HCT116 (cell line): ENCODE measurements around the gene PPP1R37. TPM values are rescaled to one million over a fixed set of nuclear protein-coding genes. Genes with fewer than 3 reads are reported as not detected.

Source experiments
- ATAC-seq: fragments of 200-7000 bp; cut with Tn5 transposase; 2 replicates; pipeline ENCODE4 v1.9.1; 2020; ENCODE audit warnings: mild to moderate bottlenecking, moderate library complexity
- BruUV-seq: library from RNA; stranded (reverse); fragments of 400-500 nt; replicated peaks from 2 replicates; lab custom pipeline; 2021; lab: Mats Ljungman, UMichigan
- CTCF ChIA-PET: fragments of 300-600 bp; sonication (Branson Sonifier 250); formaldehyde crosslinking; loops from one replicate; lab custom pipeline; 2021; ENCODE audit warnings: antibody characterized with exemption; lab: Charles Lee
- POLR2A ChIA-PET: fragments of 300-600, 350-600 bp; sonication (Branson Sonifier 250); formaldehyde crosslinking; loops from one replicate; lab custom pipeline; 2021; ENCODE audit warnings: antibody characterized with exemption; lab: Charles Lee
- RAD21 ChIA-PET, 2 experiments: fragments of 300-600 bp; sonication (Branson Sonifier 250); formaldehyde crosslinking; loops; one replicate each; lab custom pipeline; 2023; ENCODE audit warnings: low total read pairs in 2 of 2; ENCODE audit not compliant: uncharacterized antibody in 2 of 2, unreplicated experiment in 2 of 2, low non-redundant PET in 1 of 2; lab: Charles Lee
- DNase-seq: peaks from one replicate; pipeline ENCODE4 v3.0.0-alpha.2; 2010; ENCODE audit warnings: low read depth, low spot score
- H2AFZ ChIP-seq: fragments of 200-600 bp; shearing (Covaris generic), sonication (generic); 2 replicates; pipeline ENCODE4 v1.6.1; 2017; ENCODE audit warnings: low read depth, mixed run types, mixed read lengths, antibody characterized with exemption, low read length; ENCODE audit not compliant: poor library complexity, severe bottlenecking
- H3K27ac ChIP-seq: 2 replicates; pipeline ENCODE4 v1.5.1; 2012; ENCODE audit warnings: low read depth, low read length
- H3K27me3 ChIP-seq: fragments of 200-600 bp; sonication (generic); 2 replicates; pipeline ENCODE4 v1.6.1; 2016; ENCODE audit warnings: mixed run types, low read length, mixed read lengths; ENCODE audit not compliant: insufficient read depth
- H3K36me3 ChIP-seq, 2 experiments: fragments of 200-500 bp in 1 of 2; fragments of 200-600 bp in 1 of 2; sonication (Bioruptor generic) in 1 of 2; sonication (generic) in 1 of 2; 2 replicates each; pipeline versions ENCODE4 v1.5.1 to v1.6.1; 2014 to 2016; ENCODE audit warnings: low read length in 2 of 2, inconsistent platforms in 1 of 2, mixed read lengths in 1 of 2, mixed run types in 1 of 2; ENCODE audit not compliant: insufficient read depth in 2 of 2, control insufficient read depth in 1 of 2
- H3K4me1 ChIP-seq, 2 experiments: fragments of 200-600 bp in 1 of 2; sonication (generic) in 1 of 2; 2 replicates each; pipeline versions ENCODE4 v1.5.1 to v1.6.1; 2012 to 2017; ENCODE audit warnings: low read length in 2 of 2, inconsistent platforms in 1 of 2, mild to moderate bottlenecking in 1 of 2, mixed read lengths in 1 of 2, mixed run types in 1 of 2, moderate library complexity in 1 of 2; ENCODE audit not compliant: insufficient read depth in 2 of 2, control insufficient read depth in 1 of 2
- H3K4me2 ChIP-seq: fragments of 200-600 bp; sonication (generic); 2 replicates; pipeline ENCODE4 v1.6.1; 2017; ENCODE audit warnings: mixed run types, low read length, mixed read lengths
- H3K4me3 ChIP-seq, 2 experiments: fragments of 200-600 bp in 1 of 2; sonication (generic) in 1 of 2; replicated peaks in 1 of 2; 2 replicates each; pipeline ENCODE4 v1.5.1; 2011 to 2016; ENCODE audit warnings: low read length in 2 of 2, control low read depth in 1 of 2, low read depth in 1 of 2, mild to moderate bottlenecking in 1 of 2, mixed read lengths in 1 of 2, mixed run types in 1 of 2
- H3K79me2 ChIP-seq: fragments of 200-600 bp; sonication (generic); 2 replicates; pipeline ENCODE4 v1.6.1; 2017; ENCODE audit warnings: mild to moderate bottlenecking, mixed run types, low read length, moderate library complexity, mixed read lengths; ENCODE audit not compliant: insufficient read depth
- H3K9ac ChIP-seq: fragments of 200-600 bp; sonication (generic); 2 replicates; pipeline ENCODE4 v1.6.1; 2016; ENCODE audit warnings: low read length, mixed read lengths
- H3K9me2 ChIP-seq: fragments of 200-600 bp; sonication (generic), shearing (Covaris generic); 2 replicates; pipeline ENCODE4 v1.6.1; 2017; ENCODE audit warnings: mixed run types, mild to moderate bottlenecking, moderate library complexity; ENCODE audit not compliant: insufficient read depth
- H3K9me3 ChIP-seq, 2 experiments: fragments of 200-500 bp in 1 of 2; fragments of 200-600 bp in 1 of 2; sonication (Bioruptor generic) in 1 of 2; sonication (generic) in 1 of 2; 2 replicates each; pipeline ENCODE4 v1.6.1; 2014 to 2017; ENCODE audit warnings: low read length in 2 of 2, mixed read lengths in 2 of 2, inconsistent platforms in 1 of 2, low read depth in 1 of 2, mild to moderate bottlenecking in 1 of 2, mixed run types in 1 of 2, moderate library complexity in 1 of 2; ENCODE audit not compliant: control insufficient read depth in 1 of 2, insufficient read depth in 1 of 2
- H4K20me1 ChIP-seq: fragments of 200-600 bp; sonication (generic), shearing (Covaris generic); 2 replicates; pipeline ENCODE4 v1.6.1; 2017; ENCODE audit warnings: mixed run types, mild to moderate bottlenecking, moderate library complexity; ENCODE audit not compliant: insufficient read depth
- CBX3 ChIP-seq: IDR thresholded peaks from 2 replicates; pipeline ENCODE4 v1.6.1; 2012; ENCODE audit warnings: low read depth
- CEBPB ChIP-seq: IDR thresholded peaks from 2 replicates; pipeline ENCODE4 v1.6.1; 2012; ENCODE audit warnings: low read depth
- EGR1 ChIP-seq: IDR thresholded peaks from 2 replicates; pipeline ENCODE4 v1.6.1; 2012; ENCODE audit warnings: low read depth
- EZH2 ChIP-seq: fragments of 200-600 bp; sonication (generic); IDR thresholded peaks from 2 replicates; pipeline ENCODE4 v1.6.1; 2017; ENCODE audit warnings: antibody characterized with exemption, mixed run types
- EZH2phosphoT487 ChIP-seq: fragments of 200-600 bp; IDR thresholded peaks from 2 replicates; pipeline ENCODE4 v1.6.1; 2018; ENCODE audit warnings: antibody characterized with exemption, borderline replicate concordance
- FOSL1 ChIP-seq: IDR thresholded peaks from 2 replicates; pipeline ENCODE4 v1.6.1; 2012; ENCODE audit warnings: low read depth
- POLR2A ChIP-seq: IDR thresholded peaks from 2 replicates; pipeline ENCODE4 v1.7.0; 2011; ENCODE audit warnings: borderline replicate concordance; ENCODE audit not compliant: insufficient read depth, insufficient read length; ENCODE audit errors: extremely low read depth
- POLR2AphosphoS5 ChIP-seq: IDR thresholded peaks from 2 replicates; pipeline ENCODE4 v1.6.1; 2011; ENCODE audit warnings: mild to moderate bottlenecking, low read depth, low read length, moderate library complexity
- RAD21 ChIP-seq: IDR thresholded peaks from 2 replicates; pipeline ENCODE4 v1.6.1; 2012; ENCODE audit warnings: low read depth, mild to moderate bottlenecking
- REST ChIP-seq: IDR thresholded peaks from 2 replicates; pipeline ENCODE4 v1.6.1; 2012; ENCODE audit warnings: low read depth
- SRF ChIP-seq: IDR thresholded peaks from 2 replicates; pipeline ENCODE4 v1.6.1; 2012; ENCODE audit warnings: low read depth
- TCF7L2 ChIP-seq: IDR thresholded peaks from 2 replicates; pipeline ENCODE4 v1.7.0; 2011; ENCODE audit warnings: borderline replicate concordance, inconsistent platforms; ENCODE audit not compliant: insufficient read depth, insufficient read length; ENCODE audit errors: extremely low read depth
- ZFX ChIP-seq: fragments of 450-650 bp; IDR thresholded peaks from 2 replicates; pipeline ENCODE4 v1.6.1; 2017
- ZNF274 ChIP-seq: fragments of 200-500 bp; sonication (Bioruptor generic); IDR thresholded peaks from 2 replicates; pipeline ENCODE4 v1.6.1; 2014; ENCODE audit warnings: mild to moderate bottlenecking, low read depth, low read length, inconsistent platforms
- intact Hi-C: fragments of 100-400 bp; cut with micrococcal nuclease; formaldehyde crosslinking; loops from 2 replicates; pipeline ENCODE4 v1.10.0; 2022
- total RNA-seq: library from RNA; stranded (reverse); gene quantifications from one replicate; pipeline ENCODE4 v1.2.1, GENCODE V29; 2021; ENCODE audit not compliant: unreplicated experiment
- TF ChIP-seq, protein P1 (sequence below): IDR thresholded peaks from 2 replicates; pipeline ENCODE4 v1.6.1; 2012
- TF ChIP-seq, protein P2 (sequence below): IDR thresholded peaks from 2 replicates; pipeline ENCODE4 v1.6.1; 2012

Gene PPP1R37
- total RNA-seq, 1 experiment from 2014 or later: 32.7 TPM

- no peak for TF ChIP-seq FOSL1
- TF ChIP-seq, protein P1, sequence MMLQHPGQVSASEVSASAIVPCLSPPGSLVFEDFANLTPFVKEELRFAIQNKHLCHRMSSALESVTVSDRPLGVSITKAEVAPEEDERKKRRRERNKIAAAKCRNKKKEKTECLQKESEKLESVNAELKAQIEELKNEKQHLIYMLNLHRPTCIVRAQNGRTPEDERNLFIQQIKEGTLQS: no peak
- TF ChIP-seq CBX3: no peak
- no peak for TF ChIP-seq ZFX
- no peak for TF ChIP-seq POLR2A
- TF ChIP-seq REST: no peak
- no peak for TF ChIP-seq ZNF274
- TF ChIP-seq CEBPB: no peak
- no peak for TF ChIP-seq EGR1
- no peak for TF ChIP-seq TCF7L2
- TF ChIP-seq, all 23 proteins: peak for 0
Measured at GRCh38 chr19:45189971-45190370, 97.0 kb downstream of the PPP1R37 start (continued).

DNA sequence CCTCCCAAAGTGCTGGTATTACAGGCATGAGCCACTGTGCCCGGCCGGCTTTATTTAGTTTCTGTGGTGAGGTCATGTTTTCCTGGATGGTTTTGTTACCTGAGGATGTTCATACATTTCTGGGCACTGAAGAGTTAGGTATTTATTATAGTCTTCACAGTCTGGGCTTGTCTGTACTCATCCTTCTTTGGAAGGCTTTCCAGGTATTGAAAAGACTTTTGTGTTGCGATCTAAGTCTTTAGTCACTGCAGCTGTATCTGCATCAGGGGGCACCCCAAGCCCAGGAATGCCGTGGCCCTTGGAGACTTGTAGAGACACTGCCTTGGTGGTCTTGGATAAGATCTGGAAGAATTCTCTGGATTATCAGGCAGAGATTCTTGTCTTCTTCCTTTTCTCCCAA lies 98.4 kb downstream of the PPP1R37 start:
- Histone ChIP-seq H3K27me3 (no peaks in the 10 kb centered on the region), H4K20me1 (no peaks in the 10 kb centered on the region), H2AFZ (no peak overlapping the region), H3K79me2 (no peaks in the 10 kb centered on the region), H3K9me3 (no peaks in the 10 kb centered on the region), H3K9me2 (no peaks in the 10 kb centered on the region), H3K9ac (no peak overlapping the region), H3K27ac (no peak overlapping the region), H3K4me2 (no peak overlapping the region), H3K36me3 (no peaks in the 10 kb centered on the region), H3K4me3 (no peak overlapping the region), H3K4me1 (peaks cover 0 to 3% of the 10 kb centered on the region in 2 experiments; a peak in 1 of 4 replicates)
- ChIA-PET RAD21 (no interaction called here), CTCF (no interaction called here), POLR2A (no interaction called here)
- ATAC-seq (no peak), DNase-seq (no peak)
- intact Hi-C loops: no loop called here
- no TSS peak for BruUV-seq
- TF ChIP-seq EZH2 (no peak), SRF (no peak), ZNF274 (no peak), RAD21 (no peak), ZFX (no peak), REST (no peak), CEBPB (no peak), POLR2AphosphoS5 (no peak), FOSL1 (no peak), EGR1 (no peak), POLR2A (no peak), EZH2phosphoT487 (no peak), CBX3 (no peak)
- TF ChIP-seq, protein P2, sequence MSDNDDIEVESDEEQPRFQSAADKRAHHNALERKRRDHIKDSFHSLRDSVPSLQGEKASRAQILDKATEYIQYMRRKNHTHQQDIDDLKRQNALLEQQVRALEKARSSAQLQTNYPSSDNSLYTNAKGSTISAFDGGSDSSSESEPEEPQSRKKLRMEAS: no peak
- TF ChIP-seq, protein P1: no peak
